ENCODE data around the gene OR2W3.

OR2W3 gene

GRCh38 chr1:247942624-247943023, 47.2 kb downstream of the OR2W3 start:
- no peak for TF ChIP-seq ZFX (IDR thresholded peaks at IDR 0.05; ENCODE audit: borderline replicate concordance)
- no peak for TF ChIP-seq CTCF (IDR thresholded peaks at IDR 0.05)

More at GRCh38 chr1:247942624-247943023, 47.2 kb downstream of the OR2W3 start:
- H3K27ac ChIP-seq, result no peak overlapping the region

Data from 22Rv1 (cell line).